ENCODE measurements around the gene ERGIC3.

The ERGIC3 gene

DNA sequence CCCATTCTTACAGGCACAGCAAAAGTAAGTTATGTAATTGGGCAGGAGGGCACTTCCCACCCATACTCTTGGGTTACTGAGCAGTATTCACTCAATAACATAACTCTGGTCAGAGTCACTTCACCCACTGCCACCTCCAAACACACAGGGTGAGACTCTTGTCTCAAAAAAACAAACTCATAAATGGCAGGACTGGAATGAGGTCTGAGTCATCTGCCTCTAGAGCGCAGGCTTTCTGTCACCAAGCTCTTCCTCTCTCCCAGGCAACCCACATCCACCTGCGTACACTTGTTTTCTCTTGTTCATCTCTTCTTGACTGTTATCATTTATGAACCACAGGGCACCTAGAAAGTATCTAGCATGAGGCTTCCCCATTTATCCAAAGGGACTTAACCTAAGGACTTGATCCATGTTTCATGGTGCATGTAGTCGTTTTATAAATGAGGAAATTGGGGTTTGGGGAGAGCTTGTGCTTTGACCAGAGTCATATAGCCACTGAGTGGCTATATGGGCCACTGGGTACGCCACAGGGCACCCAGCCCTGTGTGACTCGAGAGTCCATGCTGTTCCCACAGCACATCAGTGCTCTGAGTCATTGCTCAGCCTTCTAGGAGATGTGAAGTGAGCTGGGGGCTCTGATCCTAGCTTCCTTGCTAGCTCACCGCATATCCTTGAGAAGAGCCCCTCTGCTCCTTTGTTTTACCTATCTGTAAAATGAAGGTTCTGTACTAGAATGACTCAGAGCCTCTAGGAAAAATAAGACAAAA lies 34.8 kb upstream of the ERGIC3 start:
- no peaks in the 10 kb centered on the region for H3K27me3 ChIP-seq (ENCODE audit: insufficient read depth, low read length, poor library complexity)
- no peak overlapping the region for H3K4ac ChIP-seq (ENCODE audit: low read depth, low read length)
- WGBS (ENCODE audit: extremely low coverage, insufficient coverage, low lambda C conversion rate): no CpG with 5 or more reads among the region's 6 CpGs
- no peak overlapping the region for H3K56ac ChIP-seq (ENCODE audit: low read length)
- H3K23ac ChIP-seq (ENCODE audit: low read length): no peak overlapping the region
- H2BK5ac ChIP-seq (ENCODE audit: low read length): no peak overlapping the region
- H3K36me3 ChIP-seq (ENCODE audit: control insufficient read depth, insufficient read depth, low read length): peaks cover 12% of the 10 kb centered on the region
- H3K18ac ChIP-seq (ENCODE audit: low read length): no peak overlapping the region
- no peak for DNase-seq
- H4K5ac ChIP-seq (ENCODE audit: low read length): no peak overlapping the region
- H3K27ac ChIP-seq (ENCODE audit: low read depth, low read length): no peak overlapping the region
- H2BK120ac ChIP-seq (ENCODE audit: low read depth, low read length): no peak overlapping the region
- H2BK15ac ChIP-seq (replicated peaks; ENCODE audit: low read depth): no peak overlapping the region
- H3K4me2 ChIP-seq (ENCODE audit: low read length): no peak overlapping the region
- no peaks in the 10 kb centered on the region for H3K4me1 ChIP-seq (ENCODE audit: control insufficient read depth, low read depth, low read length)
- no peak overlapping the region for H3K4me3 ChIP-seq (ENCODE audit: low read length)
- no peaks in the 10 kb centered on the region for H3K79me1 ChIP-seq (ENCODE audit: low read length)
- no peak overlapping the region for H4K8ac ChIP-seq (ENCODE audit: low read depth, low read length)
- H2AK5ac ChIP-seq (ENCODE audit: low read length): no peak overlapping the region
- H3K9ac ChIP-seq (ENCODE audit: low read length): no peak overlapping the region
- no peaks in the 10 kb centered on the region for H3K79me2 ChIP-seq (ENCODE audit: control insufficient read depth, insufficient read depth, low read length)

DNA sequence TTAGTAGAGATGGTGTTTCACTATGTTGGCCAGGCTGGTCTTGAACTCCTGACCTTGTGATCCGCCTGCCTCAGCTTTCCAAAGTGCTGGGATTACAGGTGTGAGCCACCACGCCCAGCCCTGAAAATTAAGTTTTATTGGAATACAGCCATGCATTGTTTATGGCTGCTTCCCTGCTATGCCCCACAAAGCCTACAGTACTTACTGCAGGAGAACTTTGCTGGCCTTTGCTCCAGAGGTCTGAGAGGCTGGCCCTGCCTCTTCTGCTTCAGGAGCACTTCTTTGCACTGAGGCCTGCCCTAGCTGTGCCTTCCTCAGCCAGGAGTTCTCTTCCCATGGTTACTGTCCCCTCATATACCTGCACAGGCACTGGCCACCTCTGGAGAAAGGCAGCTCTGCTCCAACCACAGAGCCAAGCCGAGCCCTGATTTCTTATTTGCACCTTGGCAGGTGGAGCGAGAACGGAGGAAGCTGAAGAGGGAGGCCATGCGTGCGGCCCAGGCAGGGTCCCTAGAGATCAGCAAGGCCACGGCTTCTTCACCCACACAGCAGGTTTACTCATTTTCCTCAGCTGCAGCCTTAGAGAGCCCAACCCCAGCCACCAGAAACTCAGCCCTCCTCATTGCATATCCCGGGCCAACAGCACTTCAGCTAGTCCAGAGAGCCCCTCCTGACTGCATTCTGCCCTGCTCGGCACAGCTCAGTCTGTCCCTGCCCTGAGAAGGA lies 33.2 kb upstream of the ERGIC3 start:
- Histone ChIP-seq H3K79me2 (ENCODE audit: control insufficient read depth, insufficient read depth, low read length) (no peaks in the 10 kb centered on the region), H3K56ac (ENCODE audit: low read length) (no peak overlapping the region), H3K27me3 (ENCODE audit: insufficient read depth, low read length, poor library complexity) (no peaks in the 10 kb centered on the region), H3K4me1 (ENCODE audit: control insufficient read depth, low read depth, low read length) (no peaks in the 10 kb centered on the region), H3K4me2 (ENCODE audit: low read length) (no peak overlapping the region), H3K9ac (ENCODE audit: low read length) (no peak overlapping the region), H2BK120ac (ENCODE audit: low read depth, low read length) (no peak overlapping the region), H3K79me1 (ENCODE audit: low read length) (no peaks in the 10 kb centered on the region), H2AK5ac (ENCODE audit: low read length) (no peak overlapping the region), H2BK15ac (replicated peaks; ENCODE audit: low read depth) (no peak overlapping the region), H3K4ac (ENCODE audit: low read depth, low read length) (no peak overlapping the region), H3K4me3 (ENCODE audit: low read length) (no peak overlapping the region), H4K8ac (ENCODE audit: low read depth, low read length) (no peak overlapping the region), H3K36me3 (ENCODE audit: control insufficient read depth, insufficient read depth, low read length) (peaks cover 10% of the 10 kb centered on the region), H2BK5ac (ENCODE audit: low read length) (no peak overlapping the region), H4K5ac (ENCODE audit: low read length) (no peak overlapping the region), H3K18ac (ENCODE audit: low read length) (no peak overlapping the region), H3K27ac (ENCODE audit: low read depth, low read length) (no peak overlapping the region), H3K23ac (ENCODE audit: low read length) (no peak overlapping the region)
- WGBS (ENCODE audit: extremely low coverage, insufficient coverage, low lambda C conversion rate): no CpG with 5 or more reads among the region's 10 CpGs
- DNase-seq: no peak

DNA sequence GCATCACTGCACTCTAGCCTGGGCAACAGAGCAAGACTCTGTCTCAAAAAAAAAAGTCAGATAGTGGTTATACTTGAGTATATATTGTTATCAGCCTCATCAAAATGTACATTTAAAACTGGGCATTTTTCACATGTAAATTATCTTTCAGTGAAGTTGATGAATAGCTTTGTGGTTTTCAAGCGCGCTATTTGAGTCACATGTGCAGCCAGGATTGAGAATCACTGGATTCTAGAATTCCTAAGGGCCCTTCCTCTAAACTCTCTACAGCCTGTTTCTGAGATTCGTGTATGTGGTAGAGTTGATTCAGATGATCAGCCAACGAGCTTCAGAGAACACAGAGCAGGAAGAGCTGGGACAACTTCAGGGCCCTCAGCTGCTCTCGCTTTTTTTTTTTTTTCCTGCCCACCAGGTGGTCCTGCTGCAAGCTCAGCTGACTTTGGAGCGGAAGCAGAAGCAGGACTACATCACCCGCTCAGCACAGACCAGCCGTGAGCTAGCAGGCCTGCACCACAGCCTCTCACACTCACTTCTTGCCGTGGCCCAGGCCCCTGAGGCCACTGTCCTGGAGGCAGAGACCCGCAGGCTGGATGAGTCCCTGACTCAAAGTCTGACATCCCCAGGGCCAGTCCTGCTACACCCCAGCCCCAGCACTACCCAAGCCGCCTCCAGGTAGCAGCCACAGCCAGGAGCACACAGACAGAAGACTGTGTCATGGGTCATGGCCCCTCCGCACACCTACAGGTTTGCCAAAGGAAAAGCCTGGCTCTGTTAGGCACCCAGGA lies 30.7 kb upstream of the ERGIC3 start:
- peaks cover 7% of the 10 kb centered on the region for H3K36me3 ChIP-seq (ENCODE audit: control insufficient read depth, insufficient read depth, low read length)
- H3K4me1 ChIP-seq (ENCODE audit: control insufficient read depth, low read depth, low read length): no peaks in the 10 kb centered on the region
- H3K27ac ChIP-seq (ENCODE audit: low read depth, low read length): no peak overlapping the region
- no peak overlapping the region for H4K8ac ChIP-seq (ENCODE audit: low read depth, low read length)
- H3K4ac ChIP-seq (ENCODE audit: low read depth, low read length): no peak overlapping the region
- H2BK5ac ChIP-seq (ENCODE audit: low read length): no peak overlapping the region
- no peak overlapping the region for H3K9ac ChIP-seq (ENCODE audit: low read length)
- DNase-seq: no peak
- H3K4me3 ChIP-seq (ENCODE audit: low read length): no peak overlapping the region
- H3K56ac ChIP-seq (ENCODE audit: low read length): no peak overlapping the region
- H3K4me2 ChIP-seq (ENCODE audit: low read length): no peak overlapping the region
- H2BK15ac ChIP-seq (replicated peaks; ENCODE audit: low read depth): no peak overlapping the region
- no peaks in the 10 kb centered on the region for H3K79me1 ChIP-seq (ENCODE audit: low read length)
- H2BK120ac ChIP-seq (ENCODE audit: low read depth, low read length): no peak overlapping the region
- H2AK5ac ChIP-seq (ENCODE audit: low read length): no peak overlapping the region
- H4K5ac ChIP-seq (ENCODE audit: low read length): no peak overlapping the region
- H3K27me3 ChIP-seq (ENCODE audit: insufficient read depth, low read length, poor library complexity): no peaks in the 10 kb centered on the region
- no peak overlapping the region for H3K23ac ChIP-seq (ENCODE audit: low read length)
- WGBS (ENCODE audit: extremely low coverage, insufficient coverage, low lambda C conversion rate): no CpG with 5 or more reads among the region's 12 CpGs
- no peak overlapping the region for H3K18ac ChIP-seq (ENCODE audit: low read length)
- no peaks in the 10 kb centered on the region for H3K79me2 ChIP-seq (ENCODE audit: control insufficient read depth, insufficient read depth, low read length)

DNA sequence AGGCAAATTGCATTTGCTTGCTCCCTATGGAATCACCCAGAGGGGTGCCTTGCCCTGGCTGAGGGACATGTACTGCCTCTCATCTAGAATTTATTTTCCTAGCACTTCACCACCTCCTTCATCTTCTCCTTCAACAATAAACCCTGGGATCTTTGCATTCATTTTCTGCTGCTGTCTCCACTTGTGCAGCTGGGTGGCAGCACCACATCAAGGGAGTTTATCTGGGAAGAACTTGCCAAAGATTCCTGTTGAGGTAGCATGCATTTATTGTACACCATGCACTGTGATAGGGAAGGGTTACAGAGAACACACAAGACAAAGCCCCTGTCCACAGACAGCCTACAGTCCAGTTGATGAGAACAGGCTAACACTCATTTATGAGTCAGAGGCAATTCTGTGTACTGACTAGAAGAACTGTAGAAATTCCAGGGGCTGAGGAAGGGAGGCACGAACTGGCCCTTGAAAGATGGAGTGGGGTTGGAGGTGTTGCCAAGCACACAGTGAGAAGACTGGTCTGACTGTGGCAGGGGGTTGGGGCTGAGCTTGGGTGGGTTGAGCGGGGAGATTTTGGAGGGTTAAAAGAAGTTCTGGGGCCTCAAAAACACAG lies 30.0 kb upstream of the ERGIC3 start:
- Histone ChIP-seq H3K18ac (ENCODE audit: low read length) (no peak overlapping the region), H3K36me3 (ENCODE audit: control insufficient read depth, insufficient read depth, low read length) (peaks cover 7% of the 10 kb centered on the region), H3K79me2 (ENCODE audit: control insufficient read depth, insufficient read depth, low read length) (no peaks in the 10 kb centered on the region), H3K27ac (ENCODE audit: low read depth, low read length) (no peak overlapping the region), H4K8ac (ENCODE audit: low read depth, low read length) (no peak overlapping the region), H3K4me3 (ENCODE audit: low read length) (no peak overlapping the region), H3K56ac (ENCODE audit: low read length) (no peak overlapping the region), H2AK5ac (ENCODE audit: low read length) (no peak overlapping the region), H2BK5ac (ENCODE audit: low read length) (no peak overlapping the region), H2BK120ac (ENCODE audit: low read depth, low read length) (no peak overlapping the region), H3K9ac (ENCODE audit: low read length) (no peak overlapping the region), H4K5ac (ENCODE audit: low read length) (no peak overlapping the region), H3K4me1 (ENCODE audit: control insufficient read depth, low read depth, low read length) (no peaks in the 10 kb centered on the region), H3K4me2 (ENCODE audit: low read length) (no peak overlapping the region), H3K79me1 (ENCODE audit: low read length) (no peaks in the 10 kb centered on the region), H2BK15ac (replicated peaks; ENCODE audit: low read depth) (no peak overlapping the region), H3K27me3 (ENCODE audit: insufficient read depth, low read length, poor library complexity) (no peaks in the 10 kb centered on the region), H3K23ac (ENCODE audit: low read length) (no peak overlapping the region), H3K4ac (ENCODE audit: low read depth, low read length) (no peak overlapping the region)
- no CpG with 5 or more reads among the region's 2 CpGs for WGBS (ENCODE audit: extremely low coverage, insufficient coverage, low lambda C conversion rate)
- DNase-seq: peak; percentile 46

DNA sequence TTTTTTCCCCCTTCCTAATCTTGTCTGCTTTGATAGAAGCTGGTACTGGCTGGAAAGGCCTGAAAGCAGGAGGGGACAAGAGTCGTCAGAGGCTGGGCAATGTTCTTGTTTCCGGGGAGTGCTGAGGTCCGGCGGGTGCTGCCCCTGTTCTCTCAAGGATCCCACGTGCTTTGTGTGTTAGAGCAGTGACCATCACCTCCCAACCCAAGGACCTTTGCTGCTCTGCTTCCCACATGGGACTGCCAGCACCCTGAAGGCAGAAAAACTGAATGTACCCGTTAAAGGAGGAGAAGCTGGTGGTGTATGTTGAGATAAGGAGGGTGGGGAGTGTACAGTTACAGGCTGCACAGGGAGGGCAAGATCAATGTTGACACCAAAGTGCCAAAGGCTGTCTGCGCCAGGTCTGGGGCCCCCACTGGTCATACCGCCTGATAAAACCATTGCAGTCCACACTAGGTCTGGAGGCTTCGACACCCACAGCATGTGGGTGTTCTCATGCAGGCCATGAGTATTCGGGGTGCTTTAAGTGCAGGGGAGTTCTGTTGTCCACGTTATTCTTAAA lies 27.4 kb upstream of the ERGIC3 start:
- H3K79me1 ChIP-seq (ENCODE audit: low read length): no peaks in the 10 kb centered on the region
- no peak overlapping the region for H3K56ac ChIP-seq (ENCODE audit: low read length)
- no peak overlapping the region for H3K23ac ChIP-seq (ENCODE audit: low read length)
- H3K9ac ChIP-seq (ENCODE audit: low read length): no peak overlapping the region
- no peak overlapping the region for H4K5ac ChIP-seq (ENCODE audit: low read length)
- H3K4me3 ChIP-seq (ENCODE audit: low read length): no peak overlapping the region
- no peak overlapping the region for H4K8ac ChIP-seq (ENCODE audit: low read depth, low read length)
- H3K27me3 ChIP-seq (ENCODE audit: insufficient read depth, low read length, poor library complexity): no peaks in the 10 kb centered on the region
- H3K4me1 ChIP-seq (ENCODE audit: control insufficient read depth, low read depth, low read length): no peaks in the 10 kb centered on the region
- H2BK15ac ChIP-seq (replicated peaks; ENCODE audit: low read depth): no peak overlapping the region
- peaks cover 6% of the 10 kb centered on the region for H3K36me3 ChIP-seq (ENCODE audit: control insufficient read depth, insufficient read depth, low read length)
- H3K79me2 ChIP-seq (ENCODE audit: control insufficient read depth, insufficient read depth, low read length): no peaks in the 10 kb centered on the region
- H2AK5ac ChIP-seq (ENCODE audit: low read length): no peak overlapping the region
- no peak overlapping the region for H2BK120ac ChIP-seq (ENCODE audit: low read depth, low read length)
- H2BK5ac ChIP-seq (ENCODE audit: low read length): no peak overlapping the region
- WGBS (ENCODE audit: extremely low coverage, insufficient coverage, low lambda C conversion rate): no CpG with 5 or more reads among the region's 11 CpGs
- DNase-seq: no peak
- H3K4ac ChIP-seq (ENCODE audit: low read depth, low read length): no peak overlapping the region
- H3K18ac ChIP-seq (ENCODE audit: low read length): no peak overlapping the region
- no peak overlapping the region for H3K4me2 ChIP-seq (ENCODE audit: low read length)
- H3K27ac ChIP-seq (ENCODE audit: low read depth, low read length): no peak overlapping the region
